K562 (cell line): ENCODE measurements around the gene OLIG2. TPM values are rescaled to one million over a fixed set of nuclear protein-coding genes. Genes with fewer than 3 reads are reported as not detected.

ENCODE experiments used
- ATAC-seq: fragments of 200-7000 bp; cut with Tn5 transposase; 3 replicates; pipeline ENCODE4 v1.9.1; 2020; ENCODE audit warnings: moderate library complexity
- BruUV-seq: library from RNA; stranded (reverse); fragments of 400-500 nt; replicated peaks from 2 replicates; lab custom pipeline; 2021; lab: Mats Ljungman, UMichigan
- CTCF ChIA-PET: fragments of 300-600 bp; formaldehyde crosslinking; extraction: SDS; loops from one replicate; lab custom pipeline; 2021; ENCODE audit warnings: low intra/inter-chr PET ratio; lab: Yijun Ruan, JAX
- POLR2A ChIA-PET: fragments of 300-600, 350-650 bp; sonication (Branson Sonifier 250); formaldehyde crosslinking; extraction: SDS; loops from one replicate; lab custom pipeline; 2021; ENCODE audit warnings: antibody characterized with exemption, inconsistent platforms; lab: Yijun Ruan, JAX
- DNase-seq, 4 experiments: peaks; one replicate each; pipeline versions ENCODE4 v3.0.0 to v3.0.0-alpha.2; 2011 to 2018; ENCODE audit warnings: low spot score in 3 of 4, mixed read lengths in 3 of 4; ENCODE audit errors: extremely low read depth in 1 of 4
- FAIRE-seq: peaks from 2 replicates; lab custom pipeline; 2011; peaks lifted over from hg19 to GRCh38; lab: Jason Lieb, UNC
- H2AFZ ChIP-seq: 2 replicates; pipeline ENCODE4 v1.6.0; 2011; ENCODE audit warnings: low read depth, low read length, control low read depth, inconsistent platforms
- H3K27ac ChIP-seq: fragments of 200-600 bp; 3 replicates; pipeline ENCODE4 v1.8.0; 2011; ENCODE audit warnings: low read depth, mild to moderate bottlenecking, control low read depth, inconsistent platforms, low read length, moderate library complexity, mixed read lengths; ENCODE audit errors: extremely low read depth
- H3K27me3 ChIP-seq, 2 experiments: fragments of 300-600 bp in 1 of 2; 2 replicates in 1 of 2; 3 replicates in 1 of 2; pipeline versions ENCODE4 v1.6.0 to v1.8.0; 2011; ENCODE audit warnings: inconsistent platforms in 2 of 2, low read length in 2 of 2, mild to moderate bottlenecking in 1 of 2, mixed read lengths in 1 of 2, moderate library complexity in 1 of 2; ENCODE audit not compliant: control insufficient read depth in 2 of 2, insufficient read depth in 2 of 2
- H3K36me3 ChIP-seq: fragments of 300-600 bp; 3 replicates; pipeline ENCODE4 v1.8.0; 2011; ENCODE audit warnings: mild to moderate bottlenecking, low read length, inconsistent platforms; ENCODE audit not compliant: control insufficient read depth, insufficient read depth
- H3K4me1 ChIP-seq, 2 experiments: fragments of 200-600 bp in 1 of 2; replicated peaks in 1 of 2; 2 replicates in 1 of 2; 3 replicates in 1 of 2; pipeline versions ENCODE4 v1.5.1 to v1.8.0; 2011; ENCODE audit warnings: inconsistent platforms in 2 of 2, low read length in 2 of 2, mild to moderate bottlenecking in 1 of 2, mixed read lengths in 1 of 2, moderate library complexity in 1 of 2; ENCODE audit not compliant: control insufficient read depth in 2 of 2, insufficient read depth in 2 of 2
- H3K4me2 ChIP-seq: 2 replicates; pipeline ENCODE4 v1.6.1; 2011; ENCODE audit warnings: low read length, control low read depth, inconsistent platforms, mixed read lengths; ENCODE audit not compliant: insufficient read depth
- H3K4me3 ChIP-seq: fragments of 200-600 bp; sonication (generic), shearing (Covaris generic); 2 replicates; pipeline ENCODE4 v1.5.1; 2016; ENCODE audit warnings: control low read depth, inconsistent platforms
- H3K79me2 ChIP-seq: fragments of 200-600 bp; 3 replicates; pipeline ENCODE4 v1.8.0; 2011; ENCODE audit warnings: low read length, inconsistent platforms; ENCODE audit not compliant: control insufficient read depth, insufficient read depth
- H3K9ac ChIP-seq, 2 experiments: 2 replicates each; pipeline versions ENCODE4 v1.6.0 to v1.6.1; 2011; ENCODE audit warnings: low read depth in 2 of 2, low read length in 2 of 2, control low read depth in 1 of 2, inconsistent platforms in 1 of 2, mild to moderate bottlenecking in 1 of 2, mixed read lengths in 1 of 2; ENCODE audit not compliant: insufficient read depth in 1 of 2
- H3K9me1 ChIP-seq: one replicate; pipeline ENCODE4 v1.6.0; 2011; ENCODE audit warnings: inconsistent platforms, mild to moderate bottlenecking, low read length, moderate library complexity; ENCODE audit not compliant: control insufficient read depth, insufficient read depth
- H3K9me3 ChIP-seq: replicated peaks from 2 replicates; pipeline ENCODE4 v1.5.1; 2011; ENCODE audit warnings: low read depth, low read length, inconsistent platforms; ENCODE audit not compliant: control insufficient read depth, insufficient read depth
- H4K20me1 ChIP-seq: replicated peaks from 2 replicates; pipeline ENCODE4 v1.6.1; 2011; ENCODE audit warnings: low read length, inconsistent platforms, mixed read lengths; ENCODE audit not compliant: control insufficient read depth, insufficient read depth
- ATF6 ChIP-seq: sonication (generic); formaldehyde crosslinking; IDR thresholded peaks from 2 replicates; pipeline ENCODE4 v1.4.0; 2020; ENCODE audit warnings: mild to moderate bottlenecking, missing genetic modification reagents
- GATAD2B ChIP-seq: fragments of 450-650 bp; IDR thresholded peaks from 2 replicates; pipeline ENCODE4 v1.6.1; 2017; ENCODE audit warnings: mild to moderate bottlenecking, borderline replicate concordance
- PRPF4 ChIP-seq: fragments of 200-400 bp; formaldehyde crosslinking; IDR thresholded peaks from one replicate; pipeline ENCODE4 v1.6.1; 2017; ENCODE audit warnings: low read length, low read depth, mild to moderate bottlenecking; ENCODE audit not compliant: insufficient read depth, poor library complexity, severe bottlenecking
- SMARCC2 ChIP-seq: fragments of 450-650 bp; IDR thresholded peaks from 2 replicates; pipeline ENCODE4 v1.6.1; 2017; ENCODE audit warnings: antibody characterized with exemption, moderate library complexity, mild to moderate bottlenecking, low read depth
- TFAP4 ChIP-seq: sonication (generic); formaldehyde crosslinking; IDR thresholded peaks from 2 replicates; pipeline ENCODE4 v1.8.0; 2022; ENCODE audit warnings: missing genetic modification reagents, mild to moderate bottlenecking, moderate library complexity, borderline replicate concordance
- WGBS: fragments of 100-300 bp; shearing (Covaris generic); methylation state at CpG from one replicate; pipeline ENCODE4 v1.1.6; 2016; ENCODE audit warnings: low coverage, mixed read lengths; ENCODE audit not compliant: insufficient coverage; ENCODE audit errors: missing lambda C conversion rate; 5-methylcytosine and 5-hydroxymethylcytosine counted together
- in situ Hi-C: fragments of 300-500 bp; cut with MboI; formaldehyde crosslinking; loops from 4 replicates; pipeline ENCODE4 v1.15.0; 2018; ENCODE audit warnings: inconsistent platforms, mixed read lengths
- intact Hi-C: fragments of 100-400 bp; cut with micrococcal nuclease; formaldehyde crosslinking; loops from 2 replicates; pipeline ENCODE4 v1.14.2; 2022
- polyA plus RNA-seq, 8 experiments: library from polyadenylated mRNA; depleted of rRNA in 4 of 8; stranded (reverse) in 5 of 8; unstranded in 3 of 8; fragments of >200 nt; fragmentation: Nextera tagmentation in 2 of 8; fragmentation: Illumina TruSeq in 1 of 8; extraction: Ambion mirVana in 2 of 8; extraction: Trizol in 1 of 8; gene quantifications; 2 replicates each; pipeline versions ENCODE4 v1.2.1 to v1.2.3, GENCODE V29; 2011 to 2014; ENCODE audit warnings: inconsistent platforms in 1 of 8, missing spikeins in 1 of 8
- total RNA-seq, 7 experiments: library from RNA; depleted of rRNA in 6 of 7; stranded (reverse); fragments of >200 nt in 6 of 7; fragmentation: Illumina TruSeq in 2 of 7; extraction: Trizol in 2 of 7; gene quantifications; 2 replicates each; pipeline versions ENCODE4 v1.2.1 to v1.2.3, GENCODE V29; 2011 to 2021; ENCODE audit warnings: low replicate concordance in 1 of 7

Gene OLIG2
- total and polyA plus RNA-seq, 9 of the 15 experiments (the other 6 are each of a cell fraction or from before 2014, with no cell fraction given): not detected

- CTCF ChIA-PET: no interaction called here
These were observed 5.6 kb downstream of the OLIG2 start for GRCh38 chr21:33031152-33031911.

GRCh38 chr21:33032434-33033047 is 6.8 kb downstream of the OLIG2 start:
- no peak overlapping the region for H3K27ac ChIP-seq
- H4K20me1 ChIP-seq: peaks cover 8% of the 10 kb centered on the region; the same call in 1 of the 2 replicates
- H3K9me3 ChIP-seq: no peaks in the 10 kb centered on the region
- TF ChIP-seq ATF6 (CRISPR knock-in tag) (no peak), PRPF4 (no peak), TFAP4 (CRISPR knock-in tag) (no peak)
- TF ChIP-seq, all 486 proteins: peak for 0
- H3K4me2 ChIP-seq: no peak overlapping the region
- no peaks in the 10 kb centered on the region for H3K36me3 ChIP-seq
- H3K79me2 ChIP-seq: no peaks in the 10 kb centered on the region
- peaks cover 0 to 6% of the 10 kb centered on the region in 2 experiments; a peak in 1 of 5 replicates for H3K4me1 ChIP-seq
- BruUV-seq: no TSS peak
- 0% methylated on average over 10 of the region's 10 CpGs for WGBS
- ATAC-seq (no peak; the same call in 2 of the 3 replicates), FAIRE-seq (no peak), DNase-seq (no peak)
- H3K9me1 ChIP-seq: no peaks in the 10 kb centered on the region
- no peak overlapping the region for H3K4me3 ChIP-seq
- peaks cover 30 to 66% of the 10 kb centered on the region in 2 experiments for H3K27me3 ChIP-seq
- intact Hi-C loops (no loop called here), in situ Hi-C loops (no loop called here)
- no peak overlapping the region for H2AFZ ChIP-seq
- no peak overlapping the region for H3K9ac ChIP-seq
- ChIA-PET CTCF (no interaction called here), POLR2A (interaction anchor here (0.5 to 0.7 kb wide), 2 partner anchors 157 to 395 kb away, joined by 3 to 4 read pairs; no protein-coding TSS in a partner anchor)

More at GRCh38 chr21:33031152-33031911, 5.6 kb downstream of the OLIG2 start:
- H3K9me1 ChIP-seq: no peaks in the 10 kb centered on the region
- no peaks in the 10 kb centered on the region for H3K36me3 ChIP-seq
- no peaks in the 10 kb centered on the region for H3K79me2 ChIP-seq
- in situ Hi-C loops (no loop called here), intact Hi-C loops (no loop called here)
- POLR2A ChIA-PET: no interaction called here
- 0% methylated on average over 10 of the region's 10 CpGs for WGBS
- no peaks in the 10 kb centered on the region for H3K9me3 ChIP-seq
- no peak overlapping the region for H3K4me3 ChIP-seq
- no peak overlapping the region for H3K27ac ChIP-seq
- peaks cover 38 to 78% of the 10 kb centered on the region in 2 experiments for H3K27me3 ChIP-seq
- H3K4me1 ChIP-seq: peaks cover 0 to 9% of the 10 kb centered on the region in 2 experiments; a peak in 1 of 5 replicates
- FAIRE-seq: no peak
- BruUV-seq: no TSS peak
- H3K9ac ChIP-seq: no peak overlapping the region
- no peak overlapping the region for H3K4me2 ChIP-seq
- TF ChIP-seq GATAD2B: no peak
- TF ChIP-seq SMARCC2: no peak
- TF ChIP-seq, all 486 proteins: peak for 0
- DNase-seq (no peak), ATAC-seq (no peak)
- Histone ChIP-seq H2AFZ (no peak overlapping the region), H4K20me1 (peaks cover 8% of the 10 kb centered on the region; the same call in 1 of the 2 replicates)
